HepG2 (cell line): ENCODE data around the gene EEF1AKMT3. TPM values are rescaled to one million over a fixed set of nuclear protein-coding genes. Genes with fewer than 3 reads are reported as not detected.

Source experiments
- ATAC-seq: fragments of 200-7000 bp; cut with Tn5 transposase; 3 replicates; pipeline ENCODE4 v1.9.1; 2020; ENCODE audit warnings: mild to moderate bottlenecking, moderate library complexity
- BruUV-seq: library from RNA; stranded (reverse); fragments of 400-500 nt; replicated peaks from 2 replicates; lab custom pipeline; 2021; lab: Mats Ljungman, UMichigan
- CTCF ChIA-PET: fragments of 300-600 bp; formaldehyde crosslinking; extraction: SDS; loops from one replicate; lab custom pipeline; 2021; ENCODE audit warnings: low total read pairs, inconsistent platforms, low intra/inter-chr PET ratio; lab: Yijun Ruan, JAX
- POLR2A ChIA-PET: fragments of 350-600 bp; sonication (Branson Sonifier 250); formaldehyde crosslinking; loops from one replicate; lab custom pipeline; 2020; ENCODE audit warnings: antibody characterized with exemption, inconsistent platforms; lab: Yijun Ruan, JAX
- DNase-seq: peaks from one replicate; pipeline ENCODE4 v3.0.0-alpha.2; 2015; ENCODE audit warnings: low spot score
- FAIRE-seq: peaks from 3 replicates; lab custom pipeline; 2011; peaks lifted over from hg19 to GRCh38; lab: Jason Lieb, UNC
- H2AFZ ChIP-seq: one replicate; pipeline ENCODE4 v1.6.1; 2011; ENCODE audit warnings: low read length, inconsistent platforms
- H3K27ac ChIP-seq: fragments of 300-600 bp; 3 replicates; pipeline ENCODE4 v1.8.0; 2011; ENCODE audit warnings: mixed run types, mild to moderate bottlenecking, mixed read lengths, low read length, inconsistent platforms; ENCODE audit not compliant: insufficient read depth; ENCODE audit errors: extremely low read length
- H3K27me3 ChIP-seq, 2 experiments: fragments of 200-600 bp in 1 of 2; 2 replicates in 1 of 2; 3 replicates in 1 of 2; pipeline versions ENCODE4 v1.6.0 to v1.8.0; 2011; ENCODE audit warnings: low read length in 2 of 2, mild to moderate bottlenecking in 2 of 2, moderate library complexity in 2 of 2, inconsistent platforms in 1 of 2; ENCODE audit not compliant: insufficient read depth in 2 of 2, control insufficient read depth in 1 of 2
- H3K36me3 ChIP-seq, 2 experiments: fragments of 200-600 bp in 1 of 2; replicated peaks in 1 of 2; 2 replicates in 1 of 2; 3 replicates in 1 of 2; pipeline versions ENCODE4 v1.5.1 to v1.8.0; 2011; ENCODE audit warnings: low read length in 2 of 2, inconsistent platforms in 1 of 2; ENCODE audit not compliant: insufficient read depth in 2 of 2, control insufficient read depth in 1 of 2
- H3K4me1 ChIP-seq: 2 replicates; pipeline ENCODE4 v1.5.1; 2012; ENCODE audit warnings: low read length, inconsistent platforms; ENCODE audit not compliant: insufficient read depth
- H3K4me2 ChIP-seq: 2 replicates; pipeline ENCODE4 v1.6.0; 2011; ENCODE audit warnings: low read depth, low read length, inconsistent platforms
- H3K4me3 ChIP-seq, 3 experiments: fragments of 200-600 bp in 1 of 3; sonication (generic), shearing (Covaris generic) in 1 of 3; replicated peaks in 1 of 3; 2 replicates each; pipeline ENCODE4 v1.5.1; 2011 to 2016; ENCODE audit warnings: low read length in 3 of 3, inconsistent platforms in 2 of 3, low read depth in 2 of 3, mild to moderate bottlenecking in 2 of 3, control low read depth in 1 of 3, mixed read lengths in 1 of 3; ENCODE audit not compliant: insufficient read depth in 1 of 3
- H3K79me2 ChIP-seq: one replicate; pipeline ENCODE4 v1.6.1; 2011; ENCODE audit warnings: low read length, inconsistent platforms; ENCODE audit not compliant: insufficient read depth
- H3K9ac ChIP-seq: 2 replicates; pipeline ENCODE4 v1.6.0; 2011; ENCODE audit warnings: mild to moderate bottlenecking, low read depth, low read length, inconsistent platforms; ENCODE audit not compliant: insufficient read depth
- H3K9me3 ChIP-seq: 2 replicates; pipeline ENCODE4 v1.5.1; 2012; ENCODE audit warnings: mild to moderate bottlenecking, low read length
- H4K20me1 ChIP-seq: 2 replicates; pipeline ENCODE4 v1.6.0; 2011; ENCODE audit warnings: inconsistent platforms, mild to moderate bottlenecking, low read length, moderate library complexity; ENCODE audit not compliant: insufficient read depth
- ASH2L ChIP-seq: fragments of 300-600, 200-600 bp; sonication (generic); IDR thresholded peaks from 2 replicates; pipeline ENCODE4 v1.7.0; 2017; ENCODE audit warnings: low read depth, mild to moderate bottlenecking, moderate library complexity, mixed read lengths, low read length; ENCODE audit not compliant: insufficient read length
- HNRNPLL ChIP-seq: fragments of 200-400 bp; formaldehyde crosslinking; IDR thresholded peaks from 2 replicates; pipeline ENCODE4 v1.6.1; 2017; ENCODE audit warnings: mild to moderate bottlenecking, low read depth, low read length; ENCODE audit not compliant: poor library complexity, severe bottlenecking
- IKZF4 ChIP-seq: sonication (generic); formaldehyde crosslinking; IDR thresholded peaks from 2 replicates; pipeline ENCODE4 v1.5.1; 2020; ENCODE audit warnings: borderline replicate concordance, mild to moderate bottlenecking, low read depth, missing genetic modification reagents; ENCODE audit errors: not compliant biosample characterization
- MEIS1 ChIP-seq: sonication (generic); formaldehyde crosslinking; IDR thresholded peaks from 2 replicates; pipeline ENCODE4 v1.9.0; 2021; ENCODE audit warnings: mild to moderate bottlenecking, missing genetic modification reagents, moderate library complexity, borderline replicate concordance
- MIER2 ChIP-seq: IDR thresholded peaks from 2 replicates; pipeline ENCODE4 v1.6.1; 2016; ENCODE audit warnings: missing biosample characterization, missing genetic modification reagents
- MZF1 ChIP-seq: sonication (generic); formaldehyde crosslinking; IDR thresholded peaks from 2 replicates; pipeline ENCODE4 v1.8.1; 2023; ENCODE audit warnings: mild to moderate bottlenecking, missing genetic modification reagents, borderline replicate concordance
- NR3C1 ChIP-seq: sonication (generic); formaldehyde crosslinking; IDR thresholded peaks from 2 replicates; pipeline ENCODE4 v1.4.0; 2020; ENCODE audit warnings: missing genetic modification reagents
- TBP ChIP-seq: sonication (generic); formaldehyde crosslinking; IDR thresholded peaks from 2 replicates; pipeline ENCODE4 v1.5.0; 2020; ENCODE audit warnings: missing genetic modification reagents
- TGIF2 ChIP-seq: IDR thresholded peaks from 2 replicates; pipeline ENCODE4 v1.6.1; 2016; ENCODE audit warnings: control low read depth, missing compliant biosample characterization
- TRIM24 ChIP-seq: sonication (generic); formaldehyde crosslinking; IDR thresholded peaks from 2 replicates; pipeline ENCODE4 v1.8.0; 2022; ENCODE audit warnings: mild to moderate bottlenecking, missing genetic modification reagents
- XRCC5 ChIP-seq: fragments of 200-400 bp; formaldehyde crosslinking; optimal IDR thresholded peaks from 2 replicates; pipeline ENCODE3; 2017; ENCODE audit warnings: mild to moderate bottlenecking, low read length
- YY1 ChIP-seq: IDR thresholded peaks from 2 replicates; pipeline ENCODE4 v1.6.1; 2011; ENCODE audit warnings: low read length, low read depth, moderate library complexity, mild to moderate bottlenecking; ENCODE audit not compliant: insufficient read depth, insufficient replicate concordance
- ZKSCAN5 ChIP-seq: sonication (generic); formaldehyde crosslinking; IDR thresholded peaks from 2 replicates; pipeline ENCODE4 v1.5.1; 2020; ENCODE audit warnings: mild to moderate bottlenecking, missing genetic modification reagents
- ZNF136 ChIP-seq: sonication (generic); formaldehyde crosslinking; IDR thresholded peaks from 2 replicates; pipeline ENCODE4 v1.8.1; 2022; ENCODE audit warnings: low read depth, mild to moderate bottlenecking, moderate library complexity, missing genetic modification reagents
- ZNF331 ChIP-seq: sonication (generic); formaldehyde crosslinking; IDR thresholded peaks from 2 replicates; pipeline ENCODE4 v1.4.0; 2020; ENCODE audit warnings: missing genetic modification reagents
- ZNF710 ChIP-seq: sonication (generic); formaldehyde crosslinking; IDR thresholded peaks from 2 replicates; pipeline ENCODE4 v1.5.0; 2020; ENCODE audit warnings: mild to moderate bottlenecking, missing genetic modification reagents, borderline replicate concordance
- ZNF780A ChIP-seq: sonication (generic); formaldehyde crosslinking; IDR thresholded peaks from 2 replicates; pipeline ENCODE4 v1.8.0; 2022; ENCODE audit warnings: mild to moderate bottlenecking, missing genetic modification reagents, moderate library complexity
- ZSCAN29 ChIP-seq: sonication (generic); formaldehyde crosslinking; conservative IDR thresholded peaks from 2 replicates; pipeline ENCODE4 v1.4.0; 2020; ENCODE audit warnings: mild to moderate bottlenecking, missing genetic modification reagents
- WGBS: methylation state at CpG from one replicate; pipeline ENCODE4 v1.1.6; 2017; ENCODE audit warnings: low lambda C conversion rate; 5-methylcytosine and 5-hydroxymethylcytosine counted together
- in situ Hi-C: cut with HindIII; loops from 2 replicates; pipeline ENCODE4 v1.10.0; 2017; ENCODE audit warnings: low pct_unique_long_range_greater_than_20kb; ENCODE audit not compliant: extremely low pct_ligation_motif_present
- intact Hi-C: fragments of 100-400 bp; cut with micrococcal nuclease; formaldehyde crosslinking; loops from one replicate; pipeline ENCODE4 v1.10.0; 2022; ENCODE audit not compliant: unreplicated experiment
- polyA plus RNA-seq, 8 experiments: library from polyadenylated mRNA; depleted of rRNA in 3 of 8; stranded (reverse) in 7 of 8; unstranded in 1 of 8; fragments of >200 nt; fragmentation: Illumina TruSeq in 4 of 8; extraction: Trizol in 4 of 8; gene quantifications; 2 replicates each; pipeline versions ENCODE4 v1.2.1 to v1.2.3, GENCODE V29; 2011 to 2016; ENCODE audit warnings: low read depth in 4 of 8, missing spikeins in 1 of 8, mixed read lengths in 1 of 8; ENCODE audit not compliant: insufficient read depth in 1 of 8
- total RNA-seq, 5 experiments: library from RNA; depleted of rRNA; stranded (reverse); fragments of >200 nt; fragmentation: Illumina TruSeq; extraction: Trizol; gene quantifications; 2 replicates each; pipeline ENCODE4 v1.2.3, GENCODE V29; 2016; ENCODE audit warnings: low read depth in 1 of 5

The EEF1AKMT3 gene
- total and polyA plus RNA-seq, 2 of the 13 experiments (the other 11 are each of a cell fraction or from before 2014, with no cell fraction given): 4.7 to 11.4 TPM

DNA sequence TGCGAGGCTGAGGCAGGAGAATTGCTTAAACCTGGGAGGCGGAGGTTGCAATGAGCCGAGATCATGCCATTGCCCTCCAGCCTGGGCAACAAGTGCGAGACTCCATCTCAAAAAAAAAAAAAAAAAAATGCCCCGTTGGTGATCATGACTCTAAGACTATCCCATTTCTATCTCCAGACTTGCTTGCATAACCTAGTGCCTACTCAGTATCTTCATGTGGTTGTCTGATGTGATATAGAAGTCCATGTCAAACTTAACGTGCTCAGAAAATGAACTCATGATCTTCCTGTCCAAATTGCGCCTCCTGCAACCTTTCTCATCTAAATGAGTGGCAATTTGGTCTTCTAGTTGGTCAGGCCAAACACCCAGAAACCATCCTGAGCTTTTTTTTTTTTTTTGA lies 5.5 kb downstream of the EEF1AKMT3 start (continued):
- TF ChIP-seq TBP (CRISPR knock-in tag): no peak
- TF ChIP-seq MZF1: no peak
- TF ChIP-seq ZNF136: no peak
- TF ChIP-seq TGIF2 (CRISPR knock-in tag): no peak

- ATAC-seq (no peak), DNase-seq (no peak), FAIRE-seq (no peak)
- POLR2A ChIA-PET: no interaction called here
- CTCF ChIA-PET: no interaction called here
- no TSS peak for BruUV-seq
- Histone ChIP-seq H3K4me3 (no peak overlapping the region), H2AFZ (no peak overlapping the region), H3K9me3 (no peaks in the 10 kb centered on the region), H3K36me3 (peaks cover 4 to 7% of the 10 kb centered on the region in 2 experiments; a peak in 4 of 5 replicates), H3K4me1 (peaks cover 17% of the 10 kb centered on the region), H4K20me1 (no peaks in the 10 kb centered on the region), H3K27ac (no peak overlapping the region), H3K9ac (no peak overlapping the region), H3K4me2 (no peak overlapping the region), H3K79me2 (peaks cover 16% of the 10 kb centered on the region), H3K27me3 (no peaks in the 10 kb centered on the region; a peak in 1 of 5 replicates)
- no peak for TF ChIP-seq MIER2 (CRISPR knock-in tag)
- no peak for TF ChIP-seq ZSCAN29 (CRISPR knock-in tag)
- TF ChIP-seq IKZF4 (CRISPR knock-in tag): no peak
- no peak for TF ChIP-seq ZNF710
- TF ChIP-seq TRIM24 (CRISPR knock-in tag): no peak
- no peak for TF ChIP-seq ZNF331 (CRISPR knock-in tag)
- TF ChIP-seq ZNF780A (CRISPR knock-in tag): no peak
- no peak for TF ChIP-seq XRCC5
- no peak for TF ChIP-seq ASH2L
- TF ChIP-seq HNRNPLL: no peak
- no peak for TF ChIP-seq ZKSCAN5
- TF ChIP-seq YY1: no peak
- no peak for TF ChIP-seq NR3C1
- no peak for TF ChIP-seq MEIS1 (CRISPR knock-in tag)
- 94% methylated on average over 1 of the region's 1 CpG for WGBS
- intact Hi-C loops: no loop called here
- in situ Hi-C loops: no loop called here
These were observed 7.3 kb downstream of the EEF1AKMT3 start for GRCh38 chr12:57779736-57780135.
